GM21381 (cell line): ENCODE data around the gene NUPR2.
"Not testable (repeated sequence)": the region's sequence is repeated elsewhere in the genome, so short reads cannot be mapped to it uniquely, and the experiment has no call there.

Experiments
- ATAC-seq: cut with Tn5 transposase; IDR thresholded peaks from one replicate; pipeline ENCODE4 v1.9.1; 2021; ENCODE audit warnings: mild to moderate bottlenecking, moderate library complexity; ENCODE audit not compliant: unreplicated experiment

Gene NUPR2

GRCh38 chr7:56115852-56116538 is at the start of gene NUPR2:
TSS of gene NUPR2 (minus strand) at chr7:56116417. CDS start at chr7:56116314, 103 bp downstream.
- ATAC-seq, result no peak

GRCh38 chr7:56157238-56157790 is 41.1 kb upstream of the NUPR2 start:
- ATAC-seq, result no peak

- not testable (repeated sequence) for ATAC-seq
Observed at GRCh38 chr7:56131062-56131461, 14.8 kb upstream of the NUPR2 start.

GRCh38 chr7:56127241-56127975 is 11.2 kb upstream of the NUPR2 start:
- no peak for ATAC-seq

- ATAC-seq, result no peak
Observed at GRCh38 chr7:56125831-56126230, 9.6 kb upstream of the NUPR2 start.

GRCh38 chr7:56124981-56125380 is 8.8 kb upstream of the NUPR2 start:
- ATAC-seq, result no peak

GRCh38 chr7:56121440-56121839 is 5.2 kb upstream of the NUPR2 start:
- no peak for ATAC-seq

GRCh38 chr7:56112244-56112643 is 4.0 kb downstream of the NUPR2 start:
- ATAC-seq, result not testable (repeated sequence)

- ATAC-seq, result no peak
Observed at GRCh38 chr7:56110611-56111010, 5.6 kb downstream of the NUPR2 start.

- ATAC-seq, result no peak
Observed at GRCh38 chr7:56107954-56108258, 8.3 kb downstream of the NUPR2 start.

GRCh38 chr7:56106108-56107073 is 9.8 kb downstream of the NUPR2 start, which contains the start of gene CHCHD2:
TSS of gene CHCHD2 (minus strand) at chr7:56106476. CDS start at chr7:56106413, 63 bp downstream.
- ATAC-seq, result peak; percentile 100

GRCh38 chr7:56105508-56105907 is 10.7 kb downstream of the NUPR2 start:
- ATAC-seq, result no peak

- ATAC-seq, result not testable (repeated sequence)
Observed at GRCh38 chr7:56104138-56104537, 12.1 kb downstream of the NUPR2 start.

- ATAC-seq, result no peak
Observed at GRCh38 chr7:56099653-56100052, 16.6 kb downstream of the NUPR2 start.

GRCh38 chr7:56098187-56099008 is 17.8 kb downstream of the NUPR2 start:
- not testable (repeated sequence) for ATAC-seq

GRCh38 chr7:56097700-56098099 is 18.5 kb downstream of the NUPR2 start:
- ATAC-seq, result no peak

- ATAC-seq, result no peak
Observed at GRCh38 chr7:56092789-56093531, 23.3 kb downstream of the NUPR2 start, which contains the start of gene PHKG1. TSS of gene PHKG1 (minus strand) at chr7:56092952. CDS start at chr7:56088941, 4,011 bp downstream.

GRCh38 chr7:56092388-56092787 is 23.8 kb downstream of the NUPR2 start:
- ATAC-seq, result not testable (repeated sequence)

- no peak for ATAC-seq
Observed at GRCh38 chr7:56091591-56091990, 24.6 kb downstream of the NUPR2 start.
